NCI-H460 (cell line): ENCODE results near the gene CA10. TPM values are rescaled to one million over a fixed set of nuclear protein-coding genes. Genes with fewer than 3 reads are reported as not detected.

Source experiments
- DNase-seq: peaks from one replicate; pipeline ENCODE4 v3.0.0-alpha.2; 2016; ENCODE audit warnings: low read depth; ENCODE audit errors: extremely low read depth
- total RNA-seq: library from RNA; depleted of rRNA; stranded (reverse); fragments of >200 nt; shearing (Covaris generic); gene quantifications from 2 replicates; pipeline ENCODE4 v1.2.3, GENCODE V29; 2014

Gene CA10
- total RNA-seq, 1 experiment from 2014 or later = not detected

DNA sequence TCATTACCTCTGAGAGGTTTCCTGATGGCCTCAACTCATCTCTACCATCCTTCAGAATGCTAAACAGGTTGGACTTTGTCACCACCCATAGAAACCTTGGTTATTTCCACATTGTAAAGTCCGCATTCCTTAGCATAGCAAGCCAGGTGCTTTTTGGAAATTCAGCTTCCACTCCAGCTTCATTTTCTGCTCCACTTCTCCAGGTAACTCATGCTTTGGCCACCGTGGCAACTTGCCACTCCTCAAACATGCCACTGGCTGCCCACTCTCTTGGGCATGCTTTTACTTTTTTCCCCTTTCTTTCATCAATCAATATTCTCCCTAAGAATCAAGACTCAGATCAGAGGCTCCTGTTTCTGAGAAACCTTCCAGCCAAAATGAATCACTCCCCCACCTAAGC is 203.3 kb downstream of the CA10 start:
- no peak for DNase-seq

DNA sequence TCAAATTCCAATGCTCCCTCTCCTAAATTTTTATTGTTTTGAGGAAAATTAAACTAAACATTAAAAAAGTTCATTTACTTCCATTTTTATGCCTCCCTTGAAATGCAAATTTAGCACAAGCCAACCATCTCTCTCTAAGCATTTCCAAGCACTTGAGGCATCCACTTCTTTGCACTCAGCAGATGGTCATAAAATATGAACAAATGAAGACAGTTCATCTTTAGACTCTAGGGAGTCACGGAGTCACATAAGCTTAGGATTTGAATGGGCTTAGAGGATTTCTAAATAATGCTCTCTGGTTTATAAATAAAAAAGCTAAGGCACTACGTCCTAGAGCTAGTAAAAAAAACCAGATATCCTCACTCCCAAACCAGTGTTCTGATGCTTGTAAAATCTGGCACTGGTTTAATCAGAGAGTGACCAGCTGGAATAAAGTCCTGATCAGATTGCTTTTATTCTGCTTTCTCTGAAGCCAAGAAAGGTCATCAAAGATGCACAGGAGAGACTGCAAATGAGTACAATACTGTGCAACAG is 204.2 kb downstream of the CA10 start:
- DNase-seq = no peak

DNA sequence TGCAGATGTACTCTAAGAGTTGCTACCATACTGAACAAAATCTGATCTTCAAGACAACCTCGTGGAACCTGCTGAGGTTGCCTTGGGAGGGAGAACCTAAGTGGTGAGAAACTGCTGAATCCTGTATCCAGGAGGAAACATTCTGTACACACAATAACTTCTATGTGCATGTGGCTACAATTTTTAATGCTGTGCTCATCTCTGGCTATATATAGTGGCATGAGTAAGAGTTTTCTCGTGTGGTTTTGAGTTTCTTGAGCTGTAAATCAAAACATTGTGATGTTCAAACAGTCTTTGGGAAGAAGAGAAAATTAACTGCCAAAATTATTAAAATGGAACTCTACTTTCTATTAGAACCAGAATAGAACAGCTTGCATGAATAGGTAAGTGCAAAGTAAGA is 206.8 kb downstream of the CA10 start:
- DNase-seq = no peak

DNA sequence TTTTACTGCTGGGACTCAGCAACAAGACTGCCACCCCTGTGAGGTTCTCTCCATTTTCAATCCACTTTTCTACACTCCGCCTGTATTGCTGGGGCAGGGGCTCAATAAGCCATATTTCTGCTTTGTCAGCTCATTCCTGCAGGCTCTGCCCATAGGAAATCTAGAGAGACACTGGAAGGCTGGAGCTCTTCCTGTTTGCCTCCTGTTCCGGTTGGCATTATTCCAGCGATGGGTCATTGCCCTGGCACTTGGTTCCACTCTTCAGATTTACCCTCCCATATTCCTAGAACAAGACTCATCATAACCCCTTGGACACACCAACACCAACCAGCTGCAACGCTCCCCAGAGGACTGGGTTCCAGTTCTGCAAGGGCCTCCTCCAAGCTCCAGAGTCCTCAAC is 210.4 kb downstream of the CA10 start:
- DNase-seq = no peak

DNA sequence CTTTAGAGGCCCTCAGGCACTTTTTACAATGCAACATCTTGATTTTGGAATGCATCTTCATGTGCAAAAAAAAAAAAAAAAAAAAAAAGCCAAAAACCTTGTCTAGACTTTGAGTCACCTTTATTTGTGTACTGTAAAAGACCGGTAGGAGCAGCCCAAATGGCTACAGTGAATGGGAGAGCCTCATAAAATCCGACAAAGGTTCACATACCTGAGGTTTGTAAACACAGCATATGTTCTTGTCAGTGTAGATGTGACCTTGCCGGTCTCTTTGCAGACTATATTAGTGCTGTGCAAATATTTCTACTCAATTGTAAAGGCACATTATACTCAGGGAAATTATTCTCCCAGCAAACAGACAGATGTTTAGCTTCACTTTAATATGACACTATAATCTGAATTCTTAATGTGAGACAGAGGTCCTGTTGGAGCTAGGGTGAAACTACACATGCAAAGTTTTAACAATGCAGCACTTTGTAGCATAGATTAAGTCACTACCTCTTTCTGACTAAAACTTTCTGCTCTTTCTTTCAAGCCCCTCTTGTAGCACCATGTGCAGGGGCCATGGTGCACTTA is 211.3 kb downstream of the CA10 start:
- DNase-seq = no peak

DNA sequence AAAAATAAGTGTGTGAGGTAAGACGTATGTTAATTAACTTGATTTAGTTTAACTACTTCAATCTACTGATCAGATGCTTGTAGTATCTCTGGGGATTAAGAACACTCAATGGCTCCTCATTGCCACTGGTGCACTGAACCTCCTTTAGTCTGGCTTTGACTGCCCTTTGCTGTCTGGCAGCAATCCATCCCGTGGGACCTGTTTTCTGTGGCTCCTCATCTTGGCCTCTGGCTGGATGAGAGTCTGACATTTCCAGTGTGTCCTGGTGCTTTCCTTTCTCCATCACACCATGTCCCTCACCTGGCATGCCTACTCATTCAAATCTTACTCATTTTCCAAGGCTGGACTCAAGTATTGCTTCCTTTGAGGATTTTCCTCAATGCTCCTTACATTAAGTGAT is 212.2 kb downstream of the CA10 start:
- DNase-seq = no peak

DNA sequence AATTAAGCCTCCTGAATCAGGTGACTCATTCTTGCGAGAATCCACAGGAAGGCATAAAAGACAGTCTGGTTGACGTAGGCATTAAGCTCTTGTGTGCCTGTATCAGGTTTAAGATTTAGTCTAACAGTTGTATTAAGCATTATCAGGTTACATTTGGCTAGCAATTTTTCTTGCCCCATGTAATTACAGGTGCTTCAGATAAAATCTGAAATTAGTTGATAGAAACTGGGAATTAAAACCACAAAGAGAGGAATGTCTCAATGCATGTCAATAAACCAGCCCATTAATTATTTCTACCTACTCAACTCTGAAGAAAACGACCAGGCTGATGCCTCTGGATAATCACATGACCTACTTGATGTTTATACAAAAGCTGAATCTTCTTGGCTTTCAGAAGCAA is 217.2 kb downstream of the CA10 start:
- DNase-seq = no peak

DNA sequence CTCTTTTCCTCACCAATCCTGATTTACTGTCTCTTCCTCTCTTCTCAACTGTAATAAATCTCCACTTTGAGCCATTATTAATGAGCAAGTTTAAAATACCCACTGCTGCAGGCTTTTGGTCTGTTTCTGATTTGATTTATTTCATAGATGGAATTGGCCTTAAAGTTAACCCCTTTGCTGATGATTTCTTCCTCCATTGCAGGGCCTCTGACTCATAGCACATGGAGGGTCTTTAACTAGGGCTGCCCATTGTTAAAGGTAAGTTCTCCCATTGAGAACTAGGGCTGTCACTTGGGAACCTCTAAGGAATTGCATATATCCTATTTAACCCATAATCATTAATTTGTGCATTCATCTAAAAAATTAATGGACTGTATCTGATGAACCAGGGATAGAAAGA is 221.2 kb downstream of the CA10 start:
- no peak for DNase-seq

DNA sequence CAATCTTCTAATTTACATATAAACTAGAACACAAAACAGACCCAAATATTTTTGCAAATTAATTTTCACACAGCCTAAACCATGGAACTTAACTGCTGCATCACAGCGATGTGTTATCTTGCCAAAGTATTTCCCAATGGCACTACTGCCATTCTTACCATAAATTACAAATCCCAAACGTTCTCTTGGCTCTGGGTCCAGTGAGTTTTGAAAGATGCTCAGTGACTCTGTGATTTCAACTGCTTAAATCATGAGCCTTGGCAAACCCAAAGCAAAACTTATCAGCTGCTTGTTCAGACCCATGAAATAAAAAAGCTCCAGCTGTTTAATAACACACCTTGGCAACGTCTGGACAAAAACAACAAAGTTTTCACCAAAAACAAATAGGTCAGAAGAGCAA is 223.0 kb downstream of the CA10 start:
- DNase-seq = no peak

DNA sequence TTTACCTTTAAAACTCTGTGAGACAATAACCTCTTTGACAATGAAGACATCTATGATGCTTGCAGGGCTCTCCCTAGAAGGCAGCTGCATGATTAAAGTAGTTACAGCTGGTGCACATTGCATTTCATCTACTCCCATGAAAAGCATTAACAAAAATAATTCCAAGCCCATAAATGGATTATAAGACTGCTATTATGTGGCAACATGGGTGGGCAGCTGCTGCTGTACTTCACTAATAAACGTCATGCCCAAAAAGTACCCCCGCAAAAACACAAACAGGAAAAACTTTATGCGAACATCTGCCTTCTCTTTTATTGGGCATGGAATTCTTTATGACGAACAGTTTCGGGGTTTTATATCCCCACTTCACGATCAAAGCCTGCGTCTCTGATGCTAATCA is 224.9 kb downstream of the CA10 start:
- DNase-seq = no peak

DNA sequence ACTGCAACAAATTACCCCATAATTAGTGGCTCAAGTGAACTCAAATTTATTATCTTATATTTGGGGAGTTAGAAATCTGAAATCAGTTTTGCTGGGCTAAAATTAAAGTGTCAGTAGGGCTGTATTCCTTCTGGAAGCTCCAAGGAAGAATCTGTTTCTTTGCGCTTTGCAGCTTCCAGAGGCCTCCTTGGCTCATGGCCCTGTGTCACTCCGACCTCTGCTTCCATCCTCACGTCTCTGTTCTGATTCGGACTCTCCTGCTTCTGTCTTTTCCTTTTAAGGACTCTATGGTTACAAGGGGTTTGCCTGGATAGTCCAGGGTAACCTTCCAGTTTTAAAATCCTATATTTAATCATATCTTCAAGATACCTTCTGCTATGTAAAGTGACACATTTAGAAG is 232.1 kb downstream of the CA10 start:
- DNase-seq = no peak

DNA sequence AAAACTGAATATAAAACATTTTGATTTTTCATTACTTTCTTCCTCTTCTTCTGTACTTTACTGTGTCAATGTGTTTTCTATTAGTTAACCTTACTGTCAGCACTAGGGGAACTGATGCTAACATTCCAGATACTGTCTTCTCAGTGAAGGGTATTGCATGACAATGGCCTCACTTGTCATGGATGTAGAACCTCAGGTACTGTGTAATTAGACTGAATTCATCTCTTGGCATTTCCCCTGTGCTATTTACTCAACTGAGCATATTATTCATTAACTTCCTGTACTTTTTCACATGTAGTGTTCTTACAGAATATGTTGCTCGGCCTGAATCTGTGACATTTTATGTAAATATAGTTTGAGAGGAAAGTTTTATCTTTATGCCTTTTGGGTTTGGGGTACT is 237.0 kb downstream of the CA10 start:
- DNase-seq = no peak

DNA sequence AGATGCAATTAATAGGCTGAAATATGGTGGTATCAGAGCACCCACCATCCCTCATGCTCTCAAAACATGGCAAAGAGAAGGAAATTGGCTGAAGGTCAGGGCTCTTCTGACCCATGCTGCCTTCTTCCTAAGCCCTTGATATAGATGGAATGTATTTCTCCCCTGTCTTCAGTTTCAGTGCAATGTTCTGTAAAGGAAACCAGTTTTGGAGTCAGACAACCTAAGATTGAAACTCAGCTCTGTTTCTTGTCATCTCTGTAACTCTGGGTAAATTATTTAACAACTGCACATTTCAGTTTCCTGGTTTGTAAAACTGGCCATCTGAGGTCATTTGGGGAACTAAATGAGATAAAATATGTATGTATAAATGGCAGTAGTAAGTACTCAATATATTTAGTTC is 243.9 kb downstream of the CA10 start:
- no peak for DNase-seq

DNA sequence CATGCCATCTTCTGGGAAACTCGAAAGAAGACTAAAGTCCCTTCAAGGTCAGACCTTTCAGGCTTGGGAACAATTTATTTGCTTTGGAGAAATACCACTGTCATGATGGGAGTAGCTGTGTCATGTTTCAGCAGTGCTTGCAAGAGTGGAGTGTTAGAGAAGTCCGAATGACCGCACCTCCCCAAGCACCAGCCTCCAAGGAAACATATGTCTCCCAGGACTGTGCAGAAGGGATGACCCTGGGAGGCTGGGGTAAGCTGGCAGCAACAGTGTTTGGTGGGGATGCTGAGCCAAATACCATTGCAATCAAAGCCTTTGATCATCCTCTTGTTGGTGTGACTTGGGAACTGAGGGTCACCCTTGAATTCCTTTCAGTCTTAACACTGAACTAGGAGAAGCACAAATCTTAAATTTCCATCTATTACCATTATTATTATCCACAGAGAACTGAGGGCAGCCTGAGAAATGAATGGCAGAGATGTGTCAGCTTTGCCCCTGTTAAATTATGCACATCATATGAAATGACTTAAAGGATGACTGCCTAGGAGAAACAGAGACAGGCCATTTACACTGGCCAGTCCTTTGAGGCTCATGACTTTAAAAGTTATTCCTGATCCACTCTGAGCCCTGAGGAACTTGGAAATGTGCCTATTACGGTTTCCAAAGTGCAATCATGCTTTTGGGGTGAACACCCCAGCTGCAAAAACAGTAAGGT is 244.9 kb downstream of the CA10 start:
- DNase-seq = no peak

DNA sequence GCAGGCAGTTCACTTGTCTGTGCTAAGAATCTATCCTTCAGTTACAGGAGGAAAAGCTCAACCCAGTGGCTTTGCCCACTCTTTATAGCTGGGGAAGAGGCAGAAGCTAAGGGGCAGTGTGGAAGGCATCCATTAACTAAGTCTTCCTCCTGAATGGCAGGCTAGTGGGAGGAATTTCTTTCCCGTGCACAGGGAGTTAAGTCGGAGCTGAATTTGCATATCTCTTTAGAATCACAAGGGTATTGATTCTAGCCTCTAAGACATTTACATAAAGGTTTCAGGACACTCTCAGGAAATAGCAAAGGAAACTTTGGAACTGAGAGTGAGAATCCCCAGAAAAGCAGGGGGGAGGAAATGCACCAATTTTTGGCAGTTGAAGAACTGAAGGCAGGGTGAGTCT is 245.6 kb downstream of the CA10 start:
- DNase-seq = no peak

DNA sequence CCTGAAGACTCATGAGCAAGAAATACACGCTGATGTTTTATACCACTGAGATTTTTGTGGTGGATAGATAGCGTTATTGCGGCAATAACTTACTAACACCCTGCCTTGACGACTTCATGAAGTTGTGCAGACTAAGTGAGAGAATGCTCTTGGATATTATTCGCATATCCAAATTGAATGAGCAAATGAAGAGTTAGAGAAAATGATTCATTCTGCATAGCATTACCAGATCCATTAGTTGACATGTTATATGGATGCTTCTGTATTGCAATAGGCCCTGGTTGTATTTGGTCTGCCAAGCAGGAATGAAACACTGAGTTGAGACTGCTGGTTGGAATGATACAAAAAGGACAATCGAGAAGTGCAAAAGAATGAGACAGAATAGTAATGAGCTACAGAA is 247.3 kb downstream of the CA10 start:
- no peak for DNase-seq

DNA sequence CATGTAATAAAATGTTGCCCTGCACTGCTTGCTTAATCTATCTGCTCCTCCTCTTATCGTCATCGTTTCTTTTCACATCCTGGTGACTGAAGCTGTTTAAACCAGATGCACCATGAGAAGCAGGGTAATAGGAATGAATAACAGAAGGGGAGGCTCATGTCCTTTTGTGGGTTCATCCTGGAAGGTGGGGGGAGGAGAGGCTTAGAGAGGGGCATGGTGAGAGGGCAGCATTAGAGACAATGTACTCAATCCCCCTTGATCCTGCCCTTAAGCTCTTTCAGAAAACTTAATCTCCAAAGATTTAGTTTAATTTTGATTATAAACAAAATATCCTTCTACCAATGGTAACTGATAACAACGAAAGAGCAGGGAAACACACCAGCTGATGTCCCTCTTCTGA is 248.5 kb downstream of the CA10 start:
- no peak for DNase-seq

DNA sequence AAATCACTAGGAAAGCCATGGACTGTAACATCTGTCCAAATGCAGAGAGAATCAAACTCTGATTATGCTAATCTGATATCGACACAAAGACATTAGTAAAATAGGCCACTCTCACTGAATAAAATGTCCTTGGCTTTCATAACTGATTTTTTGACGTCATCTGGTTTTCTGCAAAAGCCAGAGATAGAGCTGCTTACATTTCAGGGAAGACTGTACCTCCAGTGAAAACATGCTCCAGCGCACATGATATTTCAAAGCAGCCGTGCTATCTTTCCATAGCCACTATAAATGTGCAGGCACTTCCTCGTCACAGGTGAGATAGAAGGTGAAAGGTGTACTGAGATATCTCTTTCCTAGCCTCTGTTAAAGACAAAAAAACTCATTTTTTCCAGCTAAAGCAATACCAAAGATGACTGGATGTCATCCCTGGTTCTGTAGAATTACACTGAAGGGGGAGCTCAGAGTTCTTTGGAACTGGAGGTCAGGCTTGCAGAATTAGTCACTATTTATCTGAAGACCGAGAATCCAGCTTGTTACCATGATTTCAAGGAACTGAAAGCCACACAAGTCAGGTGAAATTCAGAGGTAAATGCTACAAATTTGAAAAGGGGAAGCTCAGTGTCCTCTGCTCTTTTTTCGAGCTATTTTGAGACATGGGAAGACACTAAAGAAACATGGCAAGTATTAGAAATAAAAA is 249.5 kb downstream of the CA10 start:
- no peak for DNase-seq

DNA sequence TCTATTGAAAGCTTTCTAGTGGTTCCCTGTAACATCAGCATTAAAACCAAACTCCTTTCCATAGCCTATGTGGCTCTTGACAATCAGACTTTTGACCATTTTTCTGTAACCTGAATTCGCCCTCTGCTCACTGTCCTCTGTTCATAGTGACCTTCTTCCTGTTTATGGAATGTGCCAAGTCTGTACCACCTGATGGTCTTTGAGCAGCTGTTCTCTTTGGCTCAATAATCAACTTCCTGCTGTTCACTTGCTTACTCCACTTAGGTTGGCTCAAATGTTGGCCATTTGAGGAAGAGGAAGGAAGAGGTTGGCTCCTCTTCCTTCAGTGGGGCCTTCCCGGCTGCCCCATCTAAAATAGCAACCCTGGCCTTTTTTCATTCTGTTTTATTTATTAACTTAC is 251.5 kb downstream of the CA10 start:
- no peak for DNase-seq

DNA sequence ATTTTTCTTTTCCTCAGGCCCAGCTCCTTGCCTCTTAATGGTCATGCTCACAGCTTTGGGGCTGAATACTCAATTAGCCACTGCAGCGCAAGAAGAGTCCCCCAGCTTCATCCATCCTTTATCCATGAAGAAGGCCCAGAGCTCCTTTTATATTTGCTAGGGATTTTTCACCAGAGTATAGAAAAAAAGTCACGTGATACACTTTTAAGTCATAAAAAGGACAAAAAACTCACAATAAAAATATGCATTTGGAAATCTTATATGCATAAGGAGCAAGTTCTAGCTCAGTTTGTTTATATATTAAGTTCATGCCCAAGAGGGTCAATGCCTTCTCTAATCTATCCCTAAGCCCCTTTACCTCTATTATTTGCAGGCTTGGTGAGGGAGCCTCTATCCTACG is 254.1 kb downstream of the CA10 start:
- no peak for DNase-seq

DNA sequence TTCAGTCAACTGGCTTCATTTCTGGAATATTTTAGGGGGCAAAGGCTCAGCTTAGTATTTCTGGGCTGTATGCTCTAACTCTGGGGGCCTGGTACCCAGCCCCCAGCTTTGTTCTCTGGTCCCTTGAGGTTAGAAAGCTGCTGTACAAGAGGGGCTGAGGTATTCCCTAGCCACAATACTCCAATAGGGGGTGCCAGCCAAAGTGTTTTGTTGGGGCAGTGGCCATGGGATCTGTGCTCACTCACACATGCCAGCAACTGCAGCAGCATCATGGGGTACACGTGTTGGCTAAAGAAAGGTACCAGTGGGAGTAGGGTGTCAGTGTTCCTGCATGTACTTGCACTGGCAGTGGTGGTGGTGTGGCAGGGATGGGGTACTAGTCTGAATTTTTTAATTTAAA is 257.3 kb downstream of the CA10 start:
- no peak for DNase-seq

DNA sequence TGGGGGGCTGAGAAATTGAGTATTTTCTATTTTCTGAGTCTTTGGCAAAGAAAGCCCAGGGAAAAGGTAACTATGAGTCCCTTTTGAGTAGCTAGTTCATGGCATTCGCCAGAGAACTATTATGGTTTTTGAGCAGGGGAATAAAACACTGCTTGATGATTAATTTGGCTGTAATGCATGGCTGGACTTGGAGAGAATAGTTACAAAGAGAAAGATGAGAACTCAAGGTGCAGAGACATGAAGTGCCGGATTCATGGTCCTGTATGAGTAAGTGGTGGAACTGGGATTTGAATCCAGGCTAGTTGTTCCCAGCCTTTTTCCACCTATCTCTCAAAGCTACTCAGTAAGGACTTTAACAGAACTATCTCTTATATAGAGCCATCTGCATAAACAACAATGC is 266.6 kb downstream of the CA10 start:
- no peak for DNase-seq
